ENCODE measurements around the gene DIP2B. TPM values are rescaled to one million over a fixed set of nuclear protein-coding genes. Genes with fewer than 3 reads are reported as not detected.

DIP2B gene
- total RNA-seq, 1 donor from 2014 or later, result 28.9 TPM

DNA sequence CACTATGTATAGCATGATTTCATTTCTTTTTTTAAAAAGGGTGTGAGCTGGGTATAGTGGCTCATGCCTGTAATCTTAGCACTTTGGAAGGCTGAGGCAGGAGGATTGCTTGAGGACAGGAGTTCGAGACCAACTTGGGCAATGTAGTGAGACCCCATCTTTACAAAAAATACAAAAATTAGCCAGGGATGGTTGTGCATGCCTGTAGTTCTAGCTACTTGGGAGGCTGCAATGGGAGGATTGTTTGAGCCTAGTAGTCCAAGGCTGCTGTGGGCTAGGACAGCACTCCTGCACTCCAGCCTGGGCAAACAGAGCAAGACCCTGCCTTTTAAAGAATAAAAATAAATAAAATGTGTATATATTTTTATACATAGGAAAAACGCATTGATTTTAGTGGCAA, 43.0 kb downstream of the DIP2B start:
- no peaks in the 10 kb centered on the region for H3K9me3 Mint-ChIP-seq (ENCODE audit: unreplicated experiment)

DNA sequence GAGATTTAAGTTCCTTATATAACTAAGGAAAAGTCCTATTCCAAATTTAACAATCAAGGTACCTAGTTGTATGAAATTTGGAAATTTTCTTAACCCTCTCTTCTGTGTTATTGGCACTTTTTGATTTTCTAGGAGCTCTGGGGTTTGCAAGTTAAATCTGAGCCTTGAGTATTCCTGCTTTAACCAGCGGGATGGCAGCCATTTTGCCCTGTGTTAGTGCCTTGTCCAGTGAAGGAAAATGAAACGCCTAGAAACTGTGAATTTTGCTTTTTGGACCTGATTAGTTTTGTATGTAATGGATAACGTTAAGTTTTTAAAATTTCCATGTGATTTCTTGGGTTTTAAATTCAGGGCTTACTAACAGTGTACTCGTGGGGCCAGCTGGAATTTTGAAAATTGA, 45.1 kb downstream of the DIP2B start:
- no peak for DNase-seq (ENCODE audit: extremely low spot score, unreplicated experiment)
- Mint-ChIP-seq H3K4me3 (ENCODE audit: unreplicated experiment) (no peak overlapping the region), H3K9me3 (ENCODE audit: unreplicated experiment) (no peaks in the 10 kb centered on the region), H3K36me3 (ENCODE audit: unreplicated experiment) (peaks cover 5% of the 10 kb centered on the region), H3K4me1 (ENCODE audit: unreplicated experiment) (peaks cover 17% of the 10 kb centered on the region), H3K27me3 (ENCODE audit: unreplicated experiment) (no peaks in the 10 kb centered on the region), H3K27ac (ENCODE audit: unreplicated experiment) (no peak overlapping the region)
- TF ChIP-seq, protein P1, sequence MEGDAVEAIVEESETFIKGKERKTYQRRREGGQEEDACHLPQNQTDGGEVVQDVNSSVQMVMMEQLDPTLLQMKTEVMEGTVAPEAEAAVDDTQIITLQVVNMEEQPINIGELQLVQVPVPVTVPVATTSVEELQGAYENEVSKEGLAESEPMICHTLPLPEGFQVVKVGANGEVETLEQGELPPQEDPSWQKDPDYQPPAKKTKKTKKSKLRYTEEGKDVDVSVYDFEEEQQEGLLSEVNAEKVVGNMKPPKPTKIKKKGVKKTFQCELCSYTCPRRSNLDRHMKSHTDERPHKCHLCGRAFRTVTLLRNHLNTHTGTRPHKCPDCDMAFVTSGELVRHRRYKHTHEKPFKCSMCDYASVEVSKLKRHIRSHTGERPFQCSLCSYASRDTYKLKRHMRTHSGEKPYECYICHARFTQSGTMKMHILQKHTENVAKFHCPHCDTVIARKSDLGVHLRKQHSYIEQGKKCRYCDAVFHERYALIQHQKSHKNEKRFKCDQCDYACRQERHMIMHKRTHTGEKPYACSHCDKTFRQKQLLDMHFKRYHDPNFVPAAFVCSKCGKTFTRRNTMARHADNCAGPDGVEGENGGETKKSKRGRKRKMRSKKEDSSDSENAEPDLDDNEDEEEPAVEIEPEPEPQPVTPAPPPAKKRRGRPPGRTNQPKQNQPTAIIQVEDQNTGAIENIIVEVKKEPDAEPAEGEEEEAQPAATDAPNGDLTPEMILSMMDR (IDR thresholded peaks at IDR 0.05), result no peak

More for the DNA sequence above, 43.0 kb downstream of the DIP2B start:
- H3K27me3 Mint-ChIP-seq (ENCODE audit: unreplicated experiment), result no peaks in the 10 kb centered on the region
- H3K4me1 Mint-ChIP-seq (ENCODE audit: unreplicated experiment), result peaks cover 17% of the 10 kb centered on the region
- no peak overlapping the region for H3K4me3 Mint-ChIP-seq (ENCODE audit: unreplicated experiment)
- no peak overlapping the region for H3K27ac Mint-ChIP-seq (ENCODE audit: unreplicated experiment)
- DNase-seq (ENCODE audit: extremely low spot score, unreplicated experiment), result no peak
- TF ChIP-seq, protein P1 (IDR thresholded peaks at IDR 0.05), result no peak
- no peaks in the 10 kb centered on the region for H3K36me3 Mint-ChIP-seq (ENCODE audit: unreplicated experiment)

DNA sequence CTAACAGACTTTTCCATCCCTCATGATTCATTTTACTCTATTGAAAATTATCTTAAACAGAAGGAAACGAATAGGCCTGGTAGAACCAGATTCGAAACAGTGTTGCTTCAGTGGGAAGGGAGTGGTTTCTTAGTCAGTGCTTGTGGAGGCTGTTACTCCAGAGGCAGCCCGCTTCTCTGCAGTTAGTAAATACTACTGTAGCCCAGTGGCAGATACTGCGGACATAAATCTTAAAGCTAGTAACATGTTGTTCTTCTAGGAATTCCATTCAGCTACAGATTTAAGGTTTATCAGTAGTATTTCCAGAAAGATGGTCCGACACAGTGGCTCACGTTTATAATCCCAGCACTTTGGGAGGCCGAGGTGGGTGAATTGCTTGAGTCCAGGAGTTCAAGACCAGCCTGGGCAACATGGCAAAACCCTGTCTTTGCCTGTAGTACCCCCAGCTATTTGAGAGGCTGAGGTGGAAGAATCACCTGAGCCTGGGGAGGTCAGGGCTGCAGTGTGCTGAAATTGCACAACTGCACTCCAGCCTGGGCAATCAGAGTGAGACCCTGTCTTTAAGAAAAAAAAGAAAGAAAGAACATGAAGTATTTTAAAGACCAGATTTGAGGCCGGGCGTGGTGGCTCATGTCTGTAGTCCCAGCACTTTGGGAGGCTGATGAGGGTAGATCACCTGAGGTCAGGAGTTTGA, 45.9 kb downstream of the DIP2B start:
- Mint-ChIP-seq H3K4me3 (ENCODE audit: unreplicated experiment) (no peak overlapping the region), H3K27ac (ENCODE audit: unreplicated experiment) (no peak overlapping the region), H3K27me3 (ENCODE audit: unreplicated experiment) (no peaks in the 10 kb centered on the region)

DNA sequence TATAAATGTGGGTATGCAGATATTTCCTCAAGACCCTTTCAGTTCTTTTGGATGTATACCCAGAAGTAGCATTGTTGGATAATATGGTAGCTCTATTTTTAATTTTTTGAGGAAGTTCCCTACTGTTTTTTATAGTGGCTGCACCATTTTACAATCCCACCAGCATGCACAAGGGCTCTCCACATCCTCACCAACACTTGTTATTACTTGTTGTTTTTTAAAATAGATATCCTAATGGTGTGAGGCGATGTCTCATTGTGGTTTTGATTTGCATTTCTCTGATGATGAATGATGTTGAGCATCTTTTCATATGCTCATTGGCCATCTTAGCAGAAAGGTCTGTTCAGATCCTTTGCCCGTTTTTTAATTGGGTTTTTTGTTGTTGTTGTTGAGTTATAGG, 47.1 kb downstream of the DIP2B start:
- Mint-ChIP-seq H3K4me3 (ENCODE audit: unreplicated experiment) (no peak overlapping the region), H3K36me3 (ENCODE audit: unreplicated experiment) (peaks cover 5% of the 10 kb centered on the region), H3K4me1 (ENCODE audit: unreplicated experiment) (peaks cover 3% of the 10 kb centered on the region), H3K27me3 (ENCODE audit: unreplicated experiment) (no peaks in the 10 kb centered on the region), H3K9me3 (ENCODE audit: unreplicated experiment) (no peaks in the 10 kb centered on the region), H3K27ac (ENCODE audit: unreplicated experiment) (no peak overlapping the region)
- DNase-seq (ENCODE audit: extremely low spot score, unreplicated experiment), result no peak
- TF ChIP-seq, protein P1 (IDR thresholded peaks at IDR 0.05), result no peak

More for the DNA sequence above, 45.9 kb downstream of the DIP2B start:
- Mint-ChIP-seq H3K9me3 (ENCODE audit: unreplicated experiment) (no peaks in the 10 kb centered on the region), H3K36me3 (ENCODE audit: unreplicated experiment) (peaks cover 5% of the 10 kb centered on the region), H3K4me1 (ENCODE audit: unreplicated experiment) (peaks cover 13% of the 10 kb centered on the region)
- TF ChIP-seq, protein P1 (IDR thresholded peaks at IDR 0.05), result no peak
- DNase-seq (ENCODE audit: extremely low spot score, unreplicated experiment), result no peak

DNA sequence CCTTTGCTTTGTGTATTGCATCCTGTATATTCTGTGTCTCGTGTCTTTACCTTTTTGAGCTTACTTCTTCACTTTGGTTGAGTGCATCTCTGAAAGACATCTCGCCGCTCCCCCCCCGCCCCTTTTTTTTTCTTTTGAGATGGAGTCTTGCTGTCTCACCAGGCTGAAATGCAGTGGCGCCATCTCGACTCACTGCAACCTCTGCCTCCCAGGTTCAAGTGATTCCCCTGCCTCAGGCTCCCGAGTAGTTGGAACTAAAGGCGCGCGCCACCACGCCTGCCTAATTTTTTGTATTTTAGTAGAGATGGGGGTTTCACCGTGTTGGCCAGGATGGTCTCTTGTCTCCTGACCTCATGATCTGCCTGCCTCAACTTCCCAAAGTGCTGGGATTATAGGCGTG, 49.9 kb downstream of the DIP2B start:
- no peak overlapping the region for H3K27ac Mint-ChIP-seq (ENCODE audit: unreplicated experiment)
- H3K9me3 Mint-ChIP-seq (ENCODE audit: unreplicated experiment), result no peaks in the 10 kb centered on the region
- H3K4me3 Mint-ChIP-seq (ENCODE audit: unreplicated experiment), result no peak overlapping the region
- TF ChIP-seq, protein P1 (IDR thresholded peaks at IDR 0.05), result no peak
- H3K36me3 Mint-ChIP-seq (ENCODE audit: unreplicated experiment), result peaks cover 5% of the 10 kb centered on the region
- H3K4me1 Mint-ChIP-seq (ENCODE audit: unreplicated experiment), result peaks cover 3% of the 10 kb centered on the region
- DNase-seq (ENCODE audit: extremely low spot score, unreplicated experiment), result no peak
- H3K27me3 Mint-ChIP-seq (ENCODE audit: unreplicated experiment), result no peaks in the 10 kb centered on the region

All from osteocyte (in vitro differentiated cells).